Measurements from ENCODE around the gene ZBTB17.
"Not testable (repeated sequence)": the region's sequence is repeated elsewhere in the genome, so short reads cannot be mapped to it uniquely, and the experiment has no call there.

Gene ZBTB17

GRCh38 chr1:15931884-15932283, 44.0 kb downstream of the ZBTB17 start:
- no peak for DNase-seq

GRCh38 chr1:15931401-15931800, 44.5 kb downstream of the ZBTB17 start:
- DNase-seq: no peak

GRCh38 chr1:15928971-15929965, 46.6 kb downstream of the ZBTB17 start:
- DNase-seq: no peak

- DNase-seq: not testable (repeated sequence)
These were observed 49.5 kb downstream of the ZBTB17 start for GRCh38 chr1:15926448-15926847.

- no peak for DNase-seq
These were observed 52.7 kb downstream of the ZBTB17 start for GRCh38 chr1:15923241-15923640.

- no peak for DNase-seq
These were observed 56.8 kb downstream of the ZBTB17 start for GRCh38 chr1:15918962-15919715.

GRCh38 chr1:15916916-15917315, 59.0 kb downstream of the ZBTB17 start:
- no peak for DNase-seq

- no peak for DNase-seq
These were observed 59.5 kb downstream of the ZBTB17 start for GRCh38 chr1:15916417-15916816.

- DNase-seq: no peak
These were observed 59.9 kb downstream of the ZBTB17 start for GRCh38 chr1:15915991-15916390.

- not testable (repeated sequence) for DNase-seq
These were observed 62.3 kb downstream of the ZBTB17 start for GRCh38 chr1:15913607-15914006.

GRCh38 chr1:15911927-15912326, 64.0 kb downstream of the ZBTB17 start:
- DNase-seq: no peak

- no peak for DNase-seq
These were observed 64.8 kb downstream of the ZBTB17 start for GRCh38 chr1:15911141-15911540.

GRCh38 chr1:15908597-15908996, 67.3 kb downstream of the ZBTB17 start:
- DNase-seq: no peak

GRCh38 chr1:15902882-15903281, 73.0 kb downstream of the ZBTB17 start:
- DNase-seq: no peak

- DNase-seq: no peak
These were observed 75.1 kb downstream of the ZBTB17 start for GRCh38 chr1:15900662-15901279.

GRCh38 chr1:15899266-15899665, 76.6 kb downstream of the ZBTB17 start:
- DNase-seq: no peak

GRCh38 chr1:15896841-15897610, 78.9 kb downstream of the ZBTB17 start:
- DNase-seq: not testable (repeated sequence)

- DNase-seq: no peak
These were observed 80.7 kb downstream of the ZBTB17 start for GRCh38 chr1:15895233-15895632.

- DNase-seq: not testable (repeated sequence)
These were observed 82.9 kb downstream of the ZBTB17 start for GRCh38 chr1:15892857-15893599.

All from CD4-positive, alpha-beta T cell treated with Interleukin-15 for 1 hour (primary cell).